Stimulated activated CD4-positive, alpha-beta T cell treated with anti-CD3 and anti-CD28 coated beads, Interleukin-4, amount 100 ng/mL, for 1 hour (primary cell): ENCODE data around the gene RAPGEF6.
"Not testable (repeated sequence)": the region's sequence is repeated elsewhere in the genome, so short reads cannot be mapped to it uniquely, and the experiment has no call there.

Source experiments
- DNase-seq: peaks from one replicate; pipeline ENCODE4 v3.0.0-alpha.2; 2020

RAPGEF6 gene

GRCh38 chr5:131491749-131492148, 143.3 kb downstream of the RAPGEF6 start:
- DNase-seq: no peak

- DNase-seq: no peak
Observed at GRCh38 chr5:131488463-131488862, 146.6 kb downstream of the RAPGEF6 start.

- not testable (repeated sequence) for DNase-seq
Observed at GRCh38 chr5:131487371-131487770, 147.7 kb downstream of the RAPGEF6 start.

GRCh38 chr5:131482617-131483016, 152.4 kb downstream of the RAPGEF6 start:
- DNase-seq: no peak

GRCh38 chr5:131481569-131481968, 153.5 kb downstream of the RAPGEF6 start:
- DNase-seq: no peak

- DNase-seq: no peak
Observed at GRCh38 chr5:131475541-131475941, 159.5 kb downstream of the RAPGEF6 start.

GRCh38 chr5:131473731-131474130, 161.3 kb downstream of the RAPGEF6 start:
- no peak for DNase-seq

GRCh38 chr5:131466171-131466766, 168.8 kb downstream of the RAPGEF6 start:
- DNase-seq: no peak

GRCh38 chr5:131463656-131464055, 171.4 kb downstream of the RAPGEF6 start:
- DNase-seq: no peak

- no peak for DNase-seq
Observed at GRCh38 chr5:131462454-131462853, 172.6 kb downstream of the RAPGEF6 start.

- DNase-seq: no peak
Observed at GRCh38 chr5:131461742-131462141, 173.3 kb downstream of the RAPGEF6 start.

- DNase-seq: no peak
Observed at GRCh38 chr5:131460867-131461572, 174.0 kb downstream of the RAPGEF6 start.

GRCh38 chr5:131460133-131460532, 174.9 kb downstream of the RAPGEF6 start:
- DNase-seq: no peak

- no peak for DNase-seq
Observed at GRCh38 chr5:131459216-131459615, 175.8 kb downstream of the RAPGEF6 start.

GRCh38 chr5:131457193-131457592, 177.8 kb downstream of the RAPGEF6 start:
- no peak for DNase-seq

GRCh38 chr5:131450941-131451340, 184.1 kb downstream of the RAPGEF6 start:
- DNase-seq: no peak

- no peak for DNase-seq
Observed at GRCh38 chr5:131441184-131441583, 193.8 kb downstream of the RAPGEF6 start.

- DNase-seq: no peak
Observed at GRCh38 chr5:131436081-131436480, 198.9 kb downstream of the RAPGEF6 start.

- DNase-seq: no peak
Observed at GRCh38 chr5:131433109-131433508, 201.9 kb downstream of the RAPGEF6 start.

- no peak for DNase-seq
Observed at GRCh38 chr5:131431794-131432193, 203.2 kb downstream of the RAPGEF6 start.

- DNase-seq: no peak
Observed at GRCh38 chr5:131430794-131431193, 204.2 kb downstream of the RAPGEF6 start.

GRCh38 chr5:131426011-131426410, 209.0 kb downstream of the RAPGEF6 start:
- DNase-seq: no peak

- DNase-seq: no peak
Observed at GRCh38 chr5:131423056-131423455, 212.0 kb downstream of the RAPGEF6 start.

GRCh38 chr5:131419877-131420276, 215.2 kb downstream of the RAPGEF6 start:
- no peak for DNase-seq

- DNase-seq: no peak
Observed at GRCh38 chr5:131418846-131419245, 216.2 kb downstream of the RAPGEF6 start.
